GM21515 (cell line): ENCODE data around the gene NONO.
"Not testable (repeated sequence)": the region's sequence is repeated elsewhere in the genome, so short reads cannot be mapped to it uniquely, and the experiment has no call there.

Source experiments
- ATAC-seq: cut with Tn5 transposase; IDR thresholded peaks from one replicate; pipeline ENCODE4 v1.9.1; 2021; ENCODE audit not compliant: unreplicated experiment

NONO gene

GRCh38 chrX:71283403-71284143, at the start of gene NONO:
NONO (plus strand) TSS chrX:71283635; CDS start chrX:71290638, 7,003 bp downstream.
- peak; percentile 88 for ATAC-seq

GRCh38 chrX:71235482-71235881, 48.0 kb upstream of the NONO start:
- ATAC-seq: no peak

GRCh38 chrX:71236836-71237235, 46.6 kb upstream of the NONO start:
- no peak for ATAC-seq

- no peak for ATAC-seq
Observed at GRCh38 chrX:71239781-71240180, 43.7 kb upstream of the NONO start.

- no peak for ATAC-seq
Observed at GRCh38 chrX:71241301-71241700, 42.1 kb upstream of the NONO start.

- ATAC-seq: no peak
Observed at GRCh38 chrX:71244359-71245128, 38.9 kb upstream of the NONO start.

- no peak for ATAC-seq
Observed at GRCh38 chrX:71245159-71245558, 38.3 kb upstream of the NONO start.

- no peak for ATAC-seq
Observed at GRCh38 chrX:71250841-71251240, 32.6 kb upstream of the NONO start.

- ATAC-seq: no peak
Observed at GRCh38 chrX:71251466-71251973, 31.9 kb upstream of the NONO start.

GRCh38 chrX:71252221-71252620, 31.2 kb upstream of the NONO start:
- no peak for ATAC-seq

- ATAC-seq: no peak
Observed at GRCh38 chrX:71253253-71254091, 30.0 kb upstream of the NONO start.

GRCh38 chrX:71254092-71254963, 29.1 kb upstream of the NONO start, which contains the start of gene ZMYM3:
ZMYM3 (minus strand) TSS chrX:71254140; CDS start chrX:71253255, 885 bp downstream.
- peak; percentile 69 for ATAC-seq

GRCh38 chrX:71256051-71256450, 27.4 kb upstream of the NONO start:
- ATAC-seq: no peak

GRCh38 chrX:71256856-71257255, 26.6 kb upstream of the NONO start:
- ATAC-seq: no peak

GRCh38 chrX:71268624-71269023, 14.8 kb upstream of the NONO start:
- ATAC-seq: not testable (repeated sequence)

- ATAC-seq: no peak
Observed at GRCh38 chrX:71269801-71270395, 13.5 kb upstream of the NONO start.

- not testable (repeated sequence) for ATAC-seq
Observed at GRCh38 chrX:71272313-71272712, 11.1 kb upstream of the NONO start.

GRCh38 chrX:71281300-71281699, 2.1 kb upstream of the NONO start:
- not testable (repeated sequence) for ATAC-seq

GRCh38 chrX:71282514-71283402, 677 bp upstream of the NONO start:
- peak; percentile 31 for ATAC-seq
